GM21390 (cell line): ENCODE data around the gene ZCCHC24.
"Not testable (repeated sequence)": the region's sequence is repeated elsewhere in the genome, so short reads cannot be mapped to it uniquely, and the experiment has no call there.

Source experiments
- ATAC-seq: cut with Tn5 transposase; IDR thresholded peaks from one replicate; pipeline ENCODE4 v1.9.1; 2021; ENCODE audit not compliant: unreplicated experiment

ZCCHC24 gene

DNA sequence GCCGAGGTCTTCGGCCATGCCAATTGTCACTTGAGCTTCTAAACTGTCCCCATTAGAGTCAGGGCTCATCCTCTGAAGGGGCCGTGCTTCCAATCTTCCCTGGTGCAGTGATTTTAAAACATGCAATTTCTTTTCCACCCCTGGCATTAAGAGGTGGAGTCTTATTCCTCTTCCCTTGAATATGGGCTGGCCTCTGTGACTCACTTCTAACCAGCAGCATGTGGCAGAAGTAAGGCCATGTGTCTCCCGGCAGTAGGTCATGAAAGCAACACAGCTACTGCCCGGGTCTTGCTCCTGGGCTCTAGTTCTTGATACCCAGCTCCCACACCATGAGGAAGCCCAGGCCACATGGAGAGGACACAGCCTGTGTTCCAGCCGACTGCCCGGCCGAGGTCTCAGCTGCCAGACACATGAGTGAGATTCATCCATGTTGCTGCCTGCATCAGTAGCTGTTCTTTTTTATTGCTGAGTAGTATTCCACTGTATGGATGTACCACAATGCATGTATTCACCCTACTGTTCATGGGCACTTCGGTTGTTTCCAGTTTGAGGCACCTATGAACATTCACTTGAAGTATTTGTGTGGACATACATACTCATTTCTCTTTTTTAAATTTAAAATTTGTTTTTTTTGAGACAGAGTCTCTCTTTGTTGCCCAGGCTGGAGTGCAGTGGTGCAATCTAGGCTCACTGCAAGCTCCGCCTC, 112.7 kb downstream of the ZCCHC24 start:
- ATAC-seq = not testable (repeated sequence)
